CD4-positive, alpha-beta T cell (primary cell): ENCODE results near the gene CAMTA1. TPM values are rescaled to one million over a fixed set of nuclear protein-coding genes. Genes with fewer than 3 reads are reported as not detected.

Experiments
- ATAC-seq: fragments of 200-7000 bp; cut with Tn5 transposase; one replicate; pipeline ENCODE4 v1.10.0; 2022; ENCODE audit warnings: mild to moderate bottlenecking; ENCODE audit not compliant: poor library complexity
- CTCF ChIA-PET: fragments of 350-600 bp; sonication (Branson Sonifier 250); formaldehyde crosslinking; loops from one replicate; lab custom pipeline; 2021; ENCODE audit warnings: antibody characterized with exemption, inconsistent platforms; lab: Charles Lee
- POLR2A ChIA-PET: fragments of 350-600 bp; sonication (Branson Sonifier 250); formaldehyde crosslinking; loops from one replicate; lab custom pipeline; 2021; ENCODE audit warnings: antibody characterized with exemption, inconsistent platforms; lab: Charles Lee
- DNase-seq, 14 experiments: peaks; one replicate each; pipeline ENCODE4 v3.0.0-alpha.2; 2013 to 2020; ENCODE audit warnings: mixed read lengths in 2 of 14
- H3K27ac ChIP-seq, 2 donors: one replicate each; pipeline versions ENCODE4 v1.5.1 to v1.7.0; 2013; ENCODE audit warnings: low read length in 2 of 2, low read depth in 1 of 2, mild to moderate bottlenecking in 1 of 2
- H3K27me3 ChIP-seq, 2 experiments: 1 replicate in 1 of 2; 2 replicates in 1 of 2; pipeline versions ENCODE4 v1.6.1 to v1.7.0; 2013; ENCODE audit warnings: low read length in 2 of 2, control low read depth in 1 of 2, mild to moderate bottlenecking in 1 of 2, moderate library complexity in 1 of 2; ENCODE audit not compliant: insufficient read depth in 2 of 2, control insufficient read depth in 1 of 2
- H3K36me3 ChIP-seq: one replicate; pipeline ENCODE4 v1.6.1; 2013; ENCODE audit warnings: low read length, control low read depth; ENCODE audit not compliant: insufficient read depth
- H3K4me1 ChIP-seq: one replicate; pipeline ENCODE4 v1.6.1; 2013; ENCODE audit warnings: low read length, control low read depth; ENCODE audit not compliant: insufficient read depth
- H3K4me3 ChIP-seq: one replicate; pipeline ENCODE4 v1.5.1; 2013; ENCODE audit warnings: mild to moderate bottlenecking, low read length, moderate library complexity
- H3K9me3 ChIP-seq, 2 experiments: 1 replicate in 1 of 2; 2 replicates in 1 of 2; pipeline versions ENCODE4 v1.6.1 to v1.7.0; 2013; ENCODE audit warnings: low read length in 2 of 2, mild to moderate bottlenecking in 2 of 2, control low read depth in 1 of 2, moderate library complexity in 1 of 2; ENCODE audit not compliant: control insufficient read depth in 1 of 2, insufficient read depth in 1 of 2
- H3K27ac Mint-ChIP-seq: one replicate; pipeline ENCODE4 v1.8.0; 2020; ENCODE audit warnings: mixed read lengths
- H3K27me3 Mint-ChIP-seq: one replicate; pipeline ENCODE4 v1.8.0; 2021; ENCODE audit warnings: mixed read lengths
- H3K36me3 Mint-ChIP-seq: one replicate; pipeline ENCODE4 v1.8.0; 2021; ENCODE audit warnings: low read depth, mixed read lengths
- H3K4me1 Mint-ChIP-seq: one replicate; pipeline ENCODE4 v1.8.0; 2021; ENCODE audit warnings: low read depth, mixed read lengths
- H3K4me3 Mint-ChIP-seq: one replicate; pipeline ENCODE4 v1.8.0; 2020; ENCODE audit warnings: mild to moderate bottlenecking, mixed read lengths
- H3K9me3 Mint-ChIP-seq: one replicate; pipeline ENCODE4 v1.8.0; 2020; ENCODE audit warnings: mixed read lengths
- intact Hi-C, 2 experiments: fragments of 100-400 bp; cut with DNase I in 1 of 2; cut with micrococcal nuclease in 1 of 2; formaldehyde crosslinking; loops; one replicate each; pipeline versions ENCODE4 v1.15.1 to v1.9.0; 2023 to 2025; cut with DNase I, micrococcal nuclease
- total RNA-seq, 174 experiments: library from RNA in 2 of 174; stranded (reverse) in 2 of 174; gene quantifications; one replicate each; pipeline ENCODE4 v1.2.3 and lab custom pipeline; 2021 to 2026
- TF ChIP-seq, protein P1 (sequence below): fragments of 200-600 bp; IDR thresholded peaks from one replicate; pipeline ENCODE4 v1.8.0; 2022; ENCODE audit warnings: antibody characterized with exemption, mild to moderate bottlenecking

Gene CAMTA1
- total RNA-seq, 2 experiments from 2014 or later: 38.6 to 39.3 TPM

DNA sequence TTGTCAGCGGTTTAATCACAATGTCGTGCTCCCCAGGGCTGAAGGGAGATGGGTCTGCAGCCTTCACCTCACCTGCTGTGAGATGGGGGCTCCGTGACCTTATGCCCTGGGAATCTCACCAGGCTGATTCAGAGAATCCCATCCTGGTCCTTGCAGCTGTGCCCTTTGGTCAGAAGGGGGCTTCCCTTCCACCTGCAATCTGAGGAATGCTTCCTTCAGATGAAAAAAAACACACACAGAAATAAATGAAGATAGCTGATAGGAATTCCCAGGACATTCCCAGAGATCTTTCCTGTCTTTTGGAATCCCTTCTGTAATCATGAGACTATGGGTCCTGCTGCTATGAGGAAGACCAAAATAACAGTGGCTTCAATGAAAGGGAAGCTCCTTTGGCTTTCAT lies 858.8 kb downstream of the CAMTA1 start:
- no peak overlapping the region for H3K27ac Mint-ChIP-seq
- ChIA-PET CTCF (no interaction called here), POLR2A (no interaction called here)
- H3K27me3 ChIP-seq: no peaks in the 10 kb centered on the region
- H3K4me3 ChIP-seq: no peak overlapping the region
- no peak overlapping the region for H3K27ac ChIP-seq
- H3K9me3 ChIP-seq: peaks cover 0 to 3% of the 10 kb centered on the region in 2 experiments
- TF ChIP-seq, protein P1, sequence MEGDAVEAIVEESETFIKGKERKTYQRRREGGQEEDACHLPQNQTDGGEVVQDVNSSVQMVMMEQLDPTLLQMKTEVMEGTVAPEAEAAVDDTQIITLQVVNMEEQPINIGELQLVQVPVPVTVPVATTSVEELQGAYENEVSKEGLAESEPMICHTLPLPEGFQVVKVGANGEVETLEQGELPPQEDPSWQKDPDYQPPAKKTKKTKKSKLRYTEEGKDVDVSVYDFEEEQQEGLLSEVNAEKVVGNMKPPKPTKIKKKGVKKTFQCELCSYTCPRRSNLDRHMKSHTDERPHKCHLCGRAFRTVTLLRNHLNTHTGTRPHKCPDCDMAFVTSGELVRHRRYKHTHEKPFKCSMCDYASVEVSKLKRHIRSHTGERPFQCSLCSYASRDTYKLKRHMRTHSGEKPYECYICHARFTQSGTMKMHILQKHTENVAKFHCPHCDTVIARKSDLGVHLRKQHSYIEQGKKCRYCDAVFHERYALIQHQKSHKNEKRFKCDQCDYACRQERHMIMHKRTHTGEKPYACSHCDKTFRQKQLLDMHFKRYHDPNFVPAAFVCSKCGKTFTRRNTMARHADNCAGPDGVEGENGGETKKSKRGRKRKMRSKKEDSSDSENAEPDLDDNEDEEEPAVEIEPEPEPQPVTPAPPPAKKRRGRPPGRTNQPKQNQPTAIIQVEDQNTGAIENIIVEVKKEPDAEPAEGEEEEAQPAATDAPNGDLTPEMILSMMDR: no peak
- H3K9me3 Mint-ChIP-seq: no peaks in the 10 kb centered on the region
- no peaks in the 10 kb centered on the region for H3K27me3 Mint-ChIP-seq
- H3K4me3 Mint-ChIP-seq: no peak overlapping the region
- no peaks in the 10 kb centered on the region for H3K36me3 Mint-ChIP-seq
- H3K4me1 Mint-ChIP-seq: no peaks in the 10 kb centered on the region
- intact Hi-C loops: no loop called here
- no peak for DNase-seq
- ATAC-seq: no peak
- H3K36me3 ChIP-seq: no peaks in the 10 kb centered on the region
- peaks cover 8% of the 10 kb centered on the region for H3K4me1 ChIP-seq

DNA sequence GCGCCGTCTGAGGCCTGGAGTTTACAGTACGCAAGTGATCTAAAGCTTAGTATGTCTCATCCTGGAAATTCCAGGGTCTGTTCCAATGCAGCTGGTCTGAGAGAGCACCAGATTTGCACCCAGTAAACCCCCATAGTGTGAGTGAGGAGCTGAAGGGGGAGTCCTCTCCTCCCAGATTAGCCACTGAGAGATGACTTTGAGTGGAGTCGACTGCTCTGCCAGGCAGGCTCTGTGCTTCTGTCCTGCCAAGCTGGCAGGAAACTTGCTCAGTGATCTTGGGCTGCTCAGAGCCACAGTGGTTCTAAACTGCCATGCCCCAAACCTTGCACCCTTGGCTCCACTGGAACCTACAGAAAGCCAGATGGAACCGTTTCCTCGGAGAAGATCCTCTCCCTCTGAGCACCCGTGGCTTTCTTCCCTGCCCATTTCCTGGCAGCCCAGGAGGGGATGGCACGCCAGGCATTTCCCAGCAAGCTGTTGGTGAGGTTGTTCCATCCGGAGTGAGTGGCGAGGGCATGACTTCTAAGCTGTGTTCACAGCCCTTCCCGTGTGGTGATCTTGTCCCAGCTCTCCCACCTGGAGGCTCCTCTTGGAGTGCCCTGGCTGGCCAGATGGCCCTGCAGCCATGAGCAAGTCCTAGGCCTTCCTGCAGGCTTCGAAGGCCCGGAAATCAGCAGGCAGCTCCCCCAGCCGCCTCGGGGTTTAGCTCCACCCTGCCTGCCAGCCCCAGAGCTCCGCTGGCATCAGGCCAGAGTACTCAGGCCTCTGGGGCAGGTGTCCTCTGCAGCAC lies 859.9 kb downstream of the CAMTA1 start:
- no peak overlapping the region for H3K27ac Mint-ChIP-seq
- POLR2A ChIA-PET: no interaction called here
- intact Hi-C loops: loop anchor here in 1 of 2 experiments (5.0 kb wide), 3 partner anchors 603 to 923 kb away; no protein-coding TSS in a partner anchor
- H3K27me3 Mint-ChIP-seq: no peaks in the 10 kb centered on the region
- no peaks in the 10 kb centered on the region for H3K36me3 Mint-ChIP-seq
- CTCF ChIA-PET: no interaction called here
- ATAC-seq (no peak), DNase-seq (no peak)
- Histone ChIP-seq H3K9me3 (peaks cover 0 to 3% of the 10 kb centered on the region in 2 experiments), H3K36me3 (no peaks in the 10 kb centered on the region), H3K4me1 (peaks cover 8% of the 10 kb centered on the region), H3K27me3 (no peaks in the 10 kb centered on the region), H3K27ac (no peak overlapping the region), H3K4me3 (no peak overlapping the region)
- no peak overlapping the region for H3K4me3 Mint-ChIP-seq
- TF ChIP-seq, protein P1: no peak
- no peaks in the 10 kb centered on the region for H3K9me3 Mint-ChIP-seq
- H3K4me1 Mint-ChIP-seq: no peaks in the 10 kb centered on the region

DNA sequence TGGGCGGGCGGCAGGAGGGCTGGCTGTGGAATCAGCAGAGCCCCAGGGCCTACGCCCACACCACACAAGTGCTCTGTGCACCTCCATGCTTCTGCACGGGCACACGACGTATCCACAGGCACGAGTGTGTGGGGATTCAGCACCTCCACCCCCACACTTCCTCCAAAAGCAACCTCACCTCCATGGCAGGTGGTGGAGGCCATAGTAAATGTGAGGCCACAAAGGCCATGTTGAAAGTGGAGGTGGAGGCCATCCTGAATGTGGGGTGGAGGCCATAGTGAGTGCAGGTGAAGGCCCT lies 860.4 kb downstream of the CAMTA1 start:
- ChIA-PET POLR2A (no interaction called here), CTCF (no interaction called here)
- no peaks in the 10 kb centered on the region for H3K36me3 Mint-ChIP-seq
- no peak overlapping the region for H3K4me3 Mint-ChIP-seq
- H3K4me1 ChIP-seq: peaks cover 8% of the 10 kb centered on the region
- peaks cover 0 to 3% of the 10 kb centered on the region in 2 experiments for H3K9me3 ChIP-seq
- H3K36me3 ChIP-seq: no peaks in the 10 kb centered on the region
- no peak overlapping the region for H3K27ac ChIP-seq
- no peak overlapping the region for H3K27ac Mint-ChIP-seq
- no peak for ATAC-seq
- TF ChIP-seq, protein P1: no peak
- H3K27me3 Mint-ChIP-seq: no peaks in the 10 kb centered on the region
- DNase-seq: no peak
- intact Hi-C loops: loop anchor here (2.0 to 5.0 kb wide), 4 partner anchors 603 to 923 kb away; no protein-coding TSS in a partner anchor
- H3K4me3 ChIP-seq: no peak overlapping the region
- no peaks in the 10 kb centered on the region for H3K4me1 Mint-ChIP-seq
- H3K9me3 Mint-ChIP-seq: no peaks in the 10 kb centered on the region
- H3K27me3 ChIP-seq: no peaks in the 10 kb centered on the region
